GM21423 (cell line): ENCODE data around the gene LCNL1.

ENCODE experiments used
- ATAC-seq: cut with Tn5 transposase; IDR thresholded peaks from one replicate; pipeline ENCODE4 v1.9.1; 2021; ENCODE audit warnings: mild to moderate bottlenecking, moderate library complexity; ENCODE audit not compliant: unreplicated experiment

Gene LCNL1

GRCh38 chr9:137009217-137009616, 26.4 kb downstream of the LCNL1 start:
- ATAC-seq: no peak

- ATAC-seq: no peak
These were observed 27.3 kb downstream of the LCNL1 start for GRCh38 chr9:137009938-137010732.

- ATAC-seq: no peak
These were observed 28.4 kb downstream of the LCNL1 start for GRCh38 chr9:137011156-137011555.

GRCh38 chr9:137011907-137012675, 29.3 kb downstream of the LCNL1 start:
- no peak for ATAC-seq

GRCh38 chr9:137012694-137013570, 30.1 kb downstream of the LCNL1 start:
- ATAC-seq: no peak

- ATAC-seq: no peak
These were observed 30.8 kb downstream of the LCNL1 start for GRCh38 chr9:137013571-137013940.

GRCh38 chr9:137014166-137014565, 31.4 kb downstream of the LCNL1 start:
- ATAC-seq: no peak

GRCh38 chr9:137014776-137015539, 32.2 kb downstream of the LCNL1 start:
- ATAC-seq: no peak

- ATAC-seq: no peak
These were observed 32.7 kb downstream of the LCNL1 start for GRCh38 chr9:137015540-137015930.

GRCh38 chr9:137015976-137016375, 33.2 kb downstream of the LCNL1 start:
- no peak for ATAC-seq

GRCh38 chr9:137016436-137016835, 33.6 kb downstream of the LCNL1 start:
- no peak for ATAC-seq

GRCh38 chr9:137017071-137017470, 34.3 kb downstream of the LCNL1 start:
- ATAC-seq: no peak

GRCh38 chr9:137017791-137018497, 35.2 kb downstream of the LCNL1 start:
- ATAC-seq: no peak

- ATAC-seq: no peak
These were observed 36.2 kb downstream of the LCNL1 start for GRCh38 chr9:137018761-137019559.

- ATAC-seq: no peak
These were observed 37.3 kb downstream of the LCNL1 start for GRCh38 chr9:137019891-137020683.

- ATAC-seq: no peak
These were observed 38.2 kb downstream of the LCNL1 start for GRCh38 chr9:137020771-137021567.

- ATAC-seq: no peak
These were observed 38.8 kb downstream of the LCNL1 start for GRCh38 chr9:137021568-137021978.
